ENCODE measurements around the gene ARFGAP3. TPM values are rescaled to one million over a fixed set of nuclear protein-coding genes. Genes with fewer than 3 reads are reported as not detected.

ARFGAP3 gene
- total RNA-seq, 1 donor from 2014 or later: 53.7 TPM

DNA sequence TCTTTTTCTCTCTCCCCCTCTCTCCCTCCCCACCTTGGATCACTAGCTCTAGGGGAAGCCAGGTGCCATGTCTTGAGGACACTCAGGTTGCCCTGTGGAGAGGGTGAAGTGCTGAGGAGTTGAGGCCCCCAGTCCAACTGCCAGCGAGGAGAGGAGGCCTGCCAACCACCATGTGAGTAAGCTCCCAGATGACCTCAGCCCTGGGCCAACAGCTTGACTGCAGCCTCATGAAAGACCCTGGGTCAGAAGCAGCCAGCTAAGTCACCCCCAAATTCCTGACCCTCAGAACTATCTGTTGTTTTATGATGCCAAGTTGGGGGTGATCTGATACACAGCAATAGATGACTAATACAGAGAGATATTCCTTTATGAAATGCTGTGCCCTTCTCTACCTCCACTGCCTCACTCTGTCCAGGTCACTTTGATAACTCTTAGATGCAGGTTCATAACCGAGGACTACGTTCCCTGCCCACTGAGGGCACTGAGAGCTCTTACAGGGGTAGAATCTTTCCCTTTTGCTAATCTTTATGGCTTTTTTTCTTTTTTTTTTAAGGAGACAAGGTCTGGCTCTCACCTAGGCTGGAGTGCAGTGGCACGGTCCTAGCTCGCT lies 8.0 kb downstream of the ARFGAP3 start:
- intact Hi-C loops (cut with DNase I): no loop called here
- ATAC-seq (peak; percentile 29), DNase-seq (peak; percentile 39)

DNA sequence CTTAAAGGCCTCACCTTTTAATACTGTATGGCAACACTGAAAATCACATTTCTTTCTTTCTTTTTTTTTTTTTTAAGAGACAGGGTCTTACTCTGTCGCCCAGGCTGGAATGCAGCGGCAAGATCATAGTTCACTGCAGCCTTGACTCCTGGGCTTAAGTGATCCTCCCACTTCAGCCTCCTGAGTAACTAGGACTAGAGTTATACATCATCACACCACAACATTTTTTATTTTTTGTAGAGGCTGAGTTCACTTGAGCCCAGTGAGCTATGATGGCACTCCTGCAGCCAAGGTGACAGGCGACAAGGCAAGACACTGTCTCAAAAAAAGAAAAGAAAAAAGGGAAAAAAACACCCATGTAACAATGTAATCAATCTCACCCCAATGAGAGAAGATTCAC lies 10.0 kb downstream of the ARFGAP3 start:
- intact Hi-C loops (cut with DNase I): no loop called here
- no peaks in the 10 kb centered on the region for H3K27me3 ChIP-seq
- H3K4me1 ChIP-seq: no peaks in the 10 kb centered on the region
- ATAC-seq: no peak
- H3K27ac ChIP-seq: no peak overlapping the region
- TF ChIP-seq, protein P1, sequence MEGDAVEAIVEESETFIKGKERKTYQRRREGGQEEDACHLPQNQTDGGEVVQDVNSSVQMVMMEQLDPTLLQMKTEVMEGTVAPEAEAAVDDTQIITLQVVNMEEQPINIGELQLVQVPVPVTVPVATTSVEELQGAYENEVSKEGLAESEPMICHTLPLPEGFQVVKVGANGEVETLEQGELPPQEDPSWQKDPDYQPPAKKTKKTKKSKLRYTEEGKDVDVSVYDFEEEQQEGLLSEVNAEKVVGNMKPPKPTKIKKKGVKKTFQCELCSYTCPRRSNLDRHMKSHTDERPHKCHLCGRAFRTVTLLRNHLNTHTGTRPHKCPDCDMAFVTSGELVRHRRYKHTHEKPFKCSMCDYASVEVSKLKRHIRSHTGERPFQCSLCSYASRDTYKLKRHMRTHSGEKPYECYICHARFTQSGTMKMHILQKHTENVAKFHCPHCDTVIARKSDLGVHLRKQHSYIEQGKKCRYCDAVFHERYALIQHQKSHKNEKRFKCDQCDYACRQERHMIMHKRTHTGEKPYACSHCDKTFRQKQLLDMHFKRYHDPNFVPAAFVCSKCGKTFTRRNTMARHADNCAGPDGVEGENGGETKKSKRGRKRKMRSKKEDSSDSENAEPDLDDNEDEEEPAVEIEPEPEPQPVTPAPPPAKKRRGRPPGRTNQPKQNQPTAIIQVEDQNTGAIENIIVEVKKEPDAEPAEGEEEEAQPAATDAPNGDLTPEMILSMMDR (IDR thresholded peaks at IDR 0.05): no peak
- no peaks in the 10 kb centered on the region for H3K9me3 ChIP-seq
- no peak for DNase-seq
- no peak overlapping the region for H3K4me3 ChIP-seq
- peaks cover 45% of the 10 kb centered on the region for H3K36me3 ChIP-seq

More for the DNA sequence above, 8.0 kb downstream of the ARFGAP3 start:
- H3K4me1 ChIP-seq: no peaks in the 10 kb centered on the region
- no peaks in the 10 kb centered on the region for H3K9me3 ChIP-seq
- H3K27ac ChIP-seq: no peak overlapping the region
- TF ChIP-seq, protein P1 (IDR thresholded peaks at IDR 0.05): no peak
- H3K27me3 ChIP-seq: no peaks in the 10 kb centered on the region
- H3K4me3 ChIP-seq: no peak overlapping the region
- H3K36me3 ChIP-seq: peaks cover 34% of the 10 kb centered on the region

DNA sequence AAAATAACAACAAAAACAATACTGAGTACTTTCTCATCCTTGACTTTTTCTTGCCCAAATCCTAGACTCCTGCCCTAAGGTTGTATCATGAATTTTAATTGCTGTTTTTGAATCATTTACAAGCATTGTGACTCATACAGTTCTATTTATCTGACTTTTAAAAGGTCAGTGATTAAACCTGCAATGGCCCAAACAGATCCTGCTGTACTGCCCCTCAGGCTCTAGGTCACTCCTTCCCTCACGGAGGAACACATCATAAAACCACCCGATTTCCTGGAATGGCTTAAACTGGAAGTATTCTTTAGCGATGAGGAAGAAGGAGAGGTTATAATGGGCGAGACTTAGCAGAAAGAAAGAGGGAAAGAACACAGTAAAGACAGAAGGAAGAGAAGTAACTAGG lies 12.3 kb downstream of the ARFGAP3 start:
- TF ChIP-seq, protein P1 (IDR thresholded peaks at IDR 0.05): no peak
- Histone ChIP-seq H3K4me1 (no peaks in the 10 kb centered on the region), H3K4me3 (no peak overlapping the region), H3K27me3 (no peaks in the 10 kb centered on the region), H3K27ac (no peak overlapping the region), H3K36me3 (peaks cover 68% of the 10 kb centered on the region), H3K9me3 (no peaks in the 10 kb centered on the region)
- ATAC-seq (no peak), DNase-seq (no peak)
- intact Hi-C loops (cut with DNase I): no loop called here

DNA sequence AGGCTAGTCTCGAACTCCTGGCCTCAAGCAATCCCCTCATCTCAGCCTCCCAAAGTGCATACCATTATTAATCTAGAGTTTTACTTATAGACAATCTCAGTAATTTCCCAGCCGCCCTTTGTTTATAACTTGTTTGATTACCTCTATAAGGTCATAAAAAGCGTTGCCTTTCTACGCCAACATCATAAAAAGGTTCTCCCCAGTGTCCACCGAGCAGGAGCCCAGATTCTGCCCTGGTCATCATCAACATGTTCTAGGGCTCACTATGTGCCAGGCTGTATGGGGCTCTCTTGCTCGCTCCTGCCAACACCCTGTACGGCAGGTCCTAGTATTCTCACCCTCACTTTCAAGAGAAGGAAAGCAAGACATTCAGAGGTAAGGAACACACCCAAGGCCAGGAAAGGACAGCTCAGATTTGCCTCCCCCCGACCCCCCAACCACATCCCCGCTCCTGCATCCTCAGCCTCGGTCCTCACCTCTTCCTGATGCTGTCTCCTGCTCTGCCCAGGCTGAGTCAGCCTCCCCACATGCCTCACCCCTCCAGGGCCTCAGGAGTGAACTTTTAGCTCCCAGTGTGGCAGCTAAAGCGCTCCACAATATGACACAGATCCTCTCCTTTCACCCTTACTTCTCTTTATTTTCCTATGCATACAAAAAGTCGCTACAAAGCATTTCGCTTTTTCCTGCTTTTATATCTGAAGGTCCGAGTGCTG lies 14.3 kb downstream of the ARFGAP3 start:
- H3K4me1 ChIP-seq: no peaks in the 10 kb centered on the region
- H3K9me3 ChIP-seq: no peaks in the 10 kb centered on the region
- intact Hi-C loops (cut with DNase I): no loop called here
- H3K4me3 ChIP-seq: no peak overlapping the region
- TF ChIP-seq, protein P1 (IDR thresholded peaks at IDR 0.05): no peak
- peaks cover 79% of the 10 kb centered on the region for H3K36me3 ChIP-seq
- H3K27ac ChIP-seq: no peak overlapping the region
- no peaks in the 10 kb centered on the region for H3K27me3 ChIP-seq
- DNase-seq (no peak), ATAC-seq (peak; percentile 20)

DNA sequence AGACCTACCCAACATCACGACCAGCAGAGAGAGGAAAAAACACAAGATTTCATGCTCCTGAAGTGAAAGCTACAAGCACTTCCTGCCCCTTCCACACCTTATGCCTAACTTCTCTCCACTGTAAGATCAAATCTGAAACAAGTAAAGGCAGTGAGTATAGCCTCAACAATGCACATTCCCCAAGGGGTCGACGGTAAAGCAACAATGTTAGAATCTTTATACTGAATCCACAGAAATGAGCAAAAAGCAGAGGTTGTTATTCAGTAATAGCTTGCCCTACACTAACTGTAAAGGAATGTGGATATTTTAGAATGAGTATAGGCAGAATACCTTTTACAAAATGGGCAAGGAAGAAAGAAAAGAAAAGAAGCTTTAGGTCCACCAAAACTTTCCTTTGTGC lies 15.6 kb downstream of the ARFGAP3 start:
- Histone ChIP-seq H3K27ac (no peak overlapping the region), H3K27me3 (no peaks in the 10 kb centered on the region), H3K4me3 (no peak overlapping the region), H3K9me3 (no peaks in the 10 kb centered on the region), H3K36me3 (peaks cover 80% of the 10 kb centered on the region), H3K4me1 (no peaks in the 10 kb centered on the region)
- no peak for DNase-seq
- intact Hi-C loops (cut with DNase I): no loop called here
- TF ChIP-seq, protein P1 (IDR thresholded peaks at IDR 0.05): no peak
- ATAC-seq: no peak
